ENCODE data around the gene GCK. TPM values are rescaled to one million over a fixed set of nuclear protein-coding genes. Genes with fewer than 3 reads are reported as not detected.

GCK gene
- total RNA-seq, 1 donor from 2014 or later, result 43.9 TPM

DNA sequence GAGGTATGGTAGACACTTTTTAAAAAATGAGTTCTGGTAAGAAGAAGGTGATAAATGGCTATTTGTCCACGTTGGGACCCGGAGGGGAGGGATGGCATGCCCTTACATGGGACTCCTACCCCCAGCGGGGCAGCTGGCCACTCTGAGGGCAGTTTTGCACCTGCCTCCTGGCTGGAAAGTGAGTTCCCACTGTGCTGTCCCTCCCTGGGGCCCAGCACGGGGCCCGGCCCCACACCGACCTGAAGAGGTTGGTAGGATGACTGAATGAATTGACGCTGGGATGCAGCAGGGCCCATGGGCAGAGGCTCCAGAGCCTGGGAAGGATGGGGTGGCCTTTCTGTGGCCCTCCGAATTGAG lies 85.7 kb downstream of the GCK start:
- DNase-seq, result no peak
- Mint-ChIP-seq H3K4me3 (ENCODE audit: unreplicated experiment) (peak overlapping the region; percentile 73), H3K27me3 (ENCODE audit: unreplicated experiment) (peaks cover 9% of the 10 kb centered on the region), H3K9me3 (ENCODE audit: unreplicated experiment) (no peaks in the 10 kb centered on the region), H3K27ac (ENCODE audit: unreplicated experiment) (no peak overlapping the region), H3K36me3 (ENCODE audit: unreplicated experiment) (no peaks in the 10 kb centered on the region), H3K4me1 (ENCODE audit: low read depth, unreplicated experiment) (peaks cover 10% of the 10 kb centered on the region)
- no peak for TF ChIP-seq CTCF (IDR thresholded peaks at IDR 0.05; ENCODE audit: partially characterized antibody, unreplicated experiment)

DNA sequence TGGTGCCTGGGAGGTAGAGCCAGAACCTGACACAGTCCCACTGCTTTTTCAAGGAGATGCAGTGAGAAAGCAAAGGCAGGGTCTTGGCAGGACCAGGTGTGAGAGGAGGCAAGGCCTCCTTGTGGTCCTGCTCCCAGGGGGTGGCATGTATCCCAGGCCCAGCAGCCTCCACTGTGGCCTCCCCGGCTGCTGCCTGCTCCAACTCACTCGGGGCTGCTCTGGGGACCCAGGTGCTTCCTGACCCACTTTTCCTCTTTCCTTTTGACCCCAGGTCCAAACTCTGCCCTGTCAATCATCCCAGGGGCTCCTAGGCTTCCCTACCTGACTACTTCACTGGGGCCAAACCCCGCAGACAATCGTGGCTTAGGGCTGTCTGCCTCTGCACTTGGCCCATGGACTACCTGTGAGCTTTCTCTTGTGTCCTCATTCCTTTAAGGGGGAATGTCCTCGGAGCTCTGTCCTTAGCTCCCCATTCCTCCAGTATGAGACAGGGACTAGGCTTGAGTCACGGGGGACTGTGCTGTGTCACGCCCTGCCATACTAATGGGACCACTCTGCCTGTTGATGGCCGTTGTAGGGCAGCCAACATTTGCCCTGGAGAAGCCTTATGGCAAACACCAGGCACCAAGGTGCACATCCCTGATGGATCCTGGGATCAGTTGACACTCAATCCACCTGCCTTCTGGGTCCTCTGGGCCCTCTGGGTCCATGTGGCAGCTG lies 86.2 kb downstream of the GCK start:
- H3K36me3 Mint-ChIP-seq (ENCODE audit: unreplicated experiment), result no peaks in the 10 kb centered on the region
- peaks cover 9% of the 10 kb centered on the region for H3K27me3 Mint-ChIP-seq (ENCODE audit: unreplicated experiment)
- TF ChIP-seq CTCF (IDR thresholded peaks at IDR 0.05; ENCODE audit: partially characterized antibody, unreplicated experiment), result no peak
- H3K27ac Mint-ChIP-seq (ENCODE audit: unreplicated experiment), result no peak overlapping the region
- H3K4me3 Mint-ChIP-seq (ENCODE audit: unreplicated experiment), result peak overlapping the region; percentile 73
- H3K4me1 Mint-ChIP-seq (ENCODE audit: low read depth, unreplicated experiment), result peaks cover 10% of the 10 kb centered on the region
- H3K9me3 Mint-ChIP-seq (ENCODE audit: unreplicated experiment), result no peaks in the 10 kb centered on the region
- DNase-seq, result no peak

DNA sequence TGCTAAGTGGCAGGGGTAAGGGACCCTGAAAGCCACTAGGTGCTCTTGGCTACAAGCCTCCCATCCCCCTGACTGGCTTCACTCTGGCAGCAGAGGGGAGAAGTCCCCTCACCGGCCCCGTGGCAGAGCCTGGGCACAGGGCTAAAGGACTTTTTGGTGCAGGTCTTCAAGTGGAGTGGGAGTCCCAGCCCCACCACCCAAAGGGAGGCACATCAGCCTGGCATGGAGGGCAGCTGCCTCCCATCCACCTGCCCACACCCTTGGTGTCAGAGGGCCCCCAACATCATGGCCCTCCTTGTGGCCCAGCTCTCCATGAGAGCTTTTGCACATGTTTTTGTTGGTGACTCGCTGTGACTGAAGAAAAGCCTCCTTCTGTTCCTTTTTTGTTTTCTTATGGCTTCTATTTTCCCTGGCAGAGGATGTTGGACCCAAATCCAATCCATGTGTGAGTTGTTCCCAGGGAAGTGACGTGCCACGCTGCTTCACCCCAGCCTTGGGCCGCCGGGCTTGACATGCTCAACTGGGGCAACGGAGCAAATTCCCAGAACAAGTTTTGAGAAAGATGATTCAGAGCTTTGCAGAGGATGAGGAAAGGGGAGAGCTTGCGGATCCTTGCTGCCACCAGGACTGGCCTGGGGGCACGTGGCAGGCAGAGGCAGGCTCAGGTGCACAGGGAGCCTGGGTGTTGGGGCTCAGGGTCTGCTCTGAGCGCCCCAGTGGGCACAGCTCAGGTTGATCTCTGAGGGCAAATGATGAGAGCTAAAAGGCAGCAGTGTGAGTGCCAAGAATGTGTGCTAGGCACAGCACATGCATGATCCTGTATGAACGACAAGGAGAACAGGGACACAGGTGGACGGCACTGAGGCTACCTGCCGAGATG lies 87.0 kb downstream of the GCK start:
- H3K27ac Mint-ChIP-seq (ENCODE audit: unreplicated experiment), result peak overlapping the region; percentile 40
- no peak for TF ChIP-seq CTCF (IDR thresholded peaks at IDR 0.05; ENCODE audit: partially characterized antibody, unreplicated experiment)
- H3K4me1 Mint-ChIP-seq (ENCODE audit: low read depth, unreplicated experiment), result peaks cover 10% of the 10 kb centered on the region
- peaks cover 9% of the 10 kb centered on the region for H3K27me3 Mint-ChIP-seq (ENCODE audit: unreplicated experiment)
- no peaks in the 10 kb centered on the region for H3K9me3 Mint-ChIP-seq (ENCODE audit: unreplicated experiment)
- H3K36me3 Mint-ChIP-seq (ENCODE audit: unreplicated experiment), result no peaks in the 10 kb centered on the region
- H3K4me3 Mint-ChIP-seq (ENCODE audit: unreplicated experiment), result peak overlapping the region; percentile 48
- DNase-seq, result no peak

GRCh38 chr7:44101303-44101965 lies 87.8 kb downstream of the GCK start:
- H3K27me3 Mint-ChIP-seq (ENCODE audit: unreplicated experiment), result peaks cover 9% of the 10 kb centered on the region
- H3K4me3 Mint-ChIP-seq (ENCODE audit: unreplicated experiment), result no peak overlapping the region
- TF ChIP-seq CTCF (IDR thresholded peaks at IDR 0.05; ENCODE audit: partially characterized antibody, unreplicated experiment), result no peak
- H3K27ac Mint-ChIP-seq (ENCODE audit: unreplicated experiment), result peak overlapping the region; percentile 43
- H3K9me3 Mint-ChIP-seq (ENCODE audit: unreplicated experiment), result no peaks in the 10 kb centered on the region
- DNase-seq, result no peak
- H3K4me1 Mint-ChIP-seq (ENCODE audit: low read depth, unreplicated experiment), result peaks cover 11% of the 10 kb centered on the region
- no peaks in the 10 kb centered on the region for H3K36me3 Mint-ChIP-seq (ENCODE audit: unreplicated experiment)

All from glutamatergic neuron (in vitro differentiated cells).